Stimulated activated CD4-positive, alpha-beta T cell treated with anti-CD3 and anti-CD28 coated beads, Interleukin-1b, Interleukin-23, amount 100 ng/mL, for 24 hours (primary cell): ENCODE results near the gene DIAPH1.
A peak's percentile ranks its signal among the peaks of the same experiment; 100 is the strongest.

ENCODE experiments used
- DNase-seq, 4 experiments: peaks; one replicate each; pipeline ENCODE4 v3.0.0-alpha.2; 2020; ENCODE audit warnings: low read depth in 4 of 4, low spot score in 1 of 4

DIAPH1 gene

DNA sequence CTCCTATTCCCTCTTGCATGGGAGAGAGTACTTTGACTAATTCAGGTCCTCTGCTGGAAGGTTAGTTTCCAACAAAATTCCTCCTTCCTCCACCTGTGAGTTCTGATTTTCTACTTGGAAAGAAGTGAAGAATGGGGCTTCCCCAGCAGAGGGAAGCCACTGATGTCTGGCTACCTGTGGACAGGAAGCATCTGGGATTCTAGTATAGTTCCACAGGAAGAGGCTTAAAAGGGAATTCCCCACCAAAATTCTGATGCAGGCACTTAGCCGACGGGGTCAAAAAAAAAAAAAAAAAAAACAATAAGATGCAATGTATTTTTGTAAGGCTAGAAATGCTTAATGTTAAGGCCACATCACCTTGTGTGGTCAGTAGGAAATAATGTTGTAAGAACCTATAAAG is 96.5 kb downstream of the DIAPH1 start:
- no peak for DNase-seq

GRCh38 chr5:141521244-141521781 is 97.5 kb downstream of the DIAPH1 start:
- DNase-seq: no peak

DNA sequence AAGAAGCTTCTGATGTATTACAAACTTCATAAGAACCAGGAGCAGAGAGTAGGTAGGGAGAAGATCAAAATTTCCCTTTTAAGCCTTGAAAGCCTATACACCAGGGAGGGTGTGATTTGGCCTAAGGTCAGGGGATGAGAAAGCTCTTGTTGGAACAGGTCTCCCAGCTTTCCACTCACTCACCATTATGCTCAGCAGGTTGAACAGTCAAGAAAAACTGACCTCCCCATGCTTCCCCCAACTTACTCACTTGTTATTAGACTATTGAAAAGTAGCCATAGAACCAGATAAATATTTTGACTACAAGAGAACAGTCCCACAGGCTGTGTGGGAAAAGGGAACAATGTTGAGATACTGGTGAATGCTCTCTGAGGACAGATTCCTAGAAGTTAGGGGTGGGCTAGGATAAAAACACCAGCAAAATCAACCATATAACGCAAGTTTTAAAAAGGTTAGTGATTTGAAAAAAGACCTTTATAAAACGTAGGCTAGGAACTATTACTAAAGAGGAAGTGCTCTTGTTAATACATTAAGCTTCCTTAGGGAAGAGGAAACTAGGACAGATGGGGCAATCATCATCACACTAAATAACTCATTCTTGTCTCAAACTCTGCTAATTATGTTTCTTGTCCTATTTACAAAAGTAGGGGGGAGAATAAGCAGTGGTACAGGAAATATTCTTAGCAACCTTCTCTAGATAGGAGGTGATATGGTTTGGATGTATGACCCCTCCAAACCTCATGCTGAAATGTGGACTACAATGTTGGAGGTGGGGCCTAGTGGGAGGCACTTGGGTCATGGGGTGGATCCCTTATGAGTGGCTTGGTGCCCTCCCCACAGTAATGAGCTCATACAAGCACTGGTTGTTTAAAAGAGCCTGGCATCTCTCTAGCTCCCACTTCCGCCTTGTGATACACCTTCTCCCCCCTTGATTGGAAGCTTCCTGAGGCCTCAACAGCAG is 98.9 kb downstream of the DIAPH1 start:
- no peak for DNase-seq

- DNase-seq: no peak
These were observed 100.2 kb downstream of the DIAPH1 start for GRCh38 chr5:141518618-141519015.

DNA sequence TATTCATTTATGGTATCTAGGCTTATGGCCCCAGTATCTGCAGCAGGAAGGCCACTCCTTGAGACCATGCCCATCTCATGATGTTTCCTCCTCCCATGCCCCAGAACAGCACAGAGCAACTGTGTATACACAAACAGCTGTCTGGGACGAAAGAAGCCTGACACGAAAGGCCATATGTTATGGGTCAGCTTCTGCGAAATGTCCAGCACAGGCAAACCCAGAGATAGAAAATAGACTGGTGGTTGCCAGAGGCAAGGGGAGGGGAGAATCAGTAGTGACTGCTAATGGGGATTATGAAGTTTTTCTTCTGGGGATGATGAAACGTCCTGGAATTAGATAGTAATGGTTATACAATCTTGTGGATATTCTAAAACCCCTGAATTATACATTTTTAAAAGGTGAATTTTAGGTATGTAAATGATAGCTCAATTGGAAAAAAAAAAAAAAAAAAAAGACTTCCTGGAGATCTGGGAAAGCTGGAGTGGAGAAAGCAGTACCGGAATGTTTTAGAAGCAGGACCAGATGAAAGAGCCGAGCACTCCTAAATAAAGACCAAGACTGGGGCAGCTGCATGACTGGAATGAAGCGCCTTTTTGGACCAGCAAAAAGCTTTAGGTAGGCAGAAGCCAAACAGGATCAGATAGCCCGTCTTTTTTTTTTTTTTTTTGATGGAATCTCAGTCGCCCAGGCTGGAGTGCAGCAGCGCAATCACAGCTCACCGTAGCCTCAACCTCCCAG is 100.8 kb downstream of the DIAPH1 start:
- no peak for DNase-seq

DNA sequence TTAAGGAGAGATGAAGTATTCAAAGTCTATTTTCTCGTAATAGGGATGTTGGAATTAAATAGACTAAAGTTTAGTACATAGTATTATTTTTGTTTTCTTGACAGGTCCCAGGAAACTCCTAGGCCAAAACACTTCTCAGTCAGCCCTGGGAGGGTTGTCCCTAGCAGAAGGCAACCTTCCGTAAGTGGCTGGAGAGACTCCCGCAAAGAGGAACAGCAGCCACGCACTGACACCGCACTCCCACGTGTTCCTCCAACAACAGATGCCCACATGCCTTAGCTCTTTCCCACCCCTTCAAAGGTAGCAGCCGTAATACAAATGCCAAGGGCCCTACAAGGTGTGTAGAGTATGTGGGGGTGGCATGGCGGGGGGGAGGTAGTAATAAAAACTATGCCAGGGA is 101.5 kb downstream of the DIAPH1 start:
- no peak for DNase-seq

- no peak for DNase-seq
These were observed 102.2 kb downstream of the DIAPH1 start for GRCh38 chr5:141516672-141517025.

DNA sequence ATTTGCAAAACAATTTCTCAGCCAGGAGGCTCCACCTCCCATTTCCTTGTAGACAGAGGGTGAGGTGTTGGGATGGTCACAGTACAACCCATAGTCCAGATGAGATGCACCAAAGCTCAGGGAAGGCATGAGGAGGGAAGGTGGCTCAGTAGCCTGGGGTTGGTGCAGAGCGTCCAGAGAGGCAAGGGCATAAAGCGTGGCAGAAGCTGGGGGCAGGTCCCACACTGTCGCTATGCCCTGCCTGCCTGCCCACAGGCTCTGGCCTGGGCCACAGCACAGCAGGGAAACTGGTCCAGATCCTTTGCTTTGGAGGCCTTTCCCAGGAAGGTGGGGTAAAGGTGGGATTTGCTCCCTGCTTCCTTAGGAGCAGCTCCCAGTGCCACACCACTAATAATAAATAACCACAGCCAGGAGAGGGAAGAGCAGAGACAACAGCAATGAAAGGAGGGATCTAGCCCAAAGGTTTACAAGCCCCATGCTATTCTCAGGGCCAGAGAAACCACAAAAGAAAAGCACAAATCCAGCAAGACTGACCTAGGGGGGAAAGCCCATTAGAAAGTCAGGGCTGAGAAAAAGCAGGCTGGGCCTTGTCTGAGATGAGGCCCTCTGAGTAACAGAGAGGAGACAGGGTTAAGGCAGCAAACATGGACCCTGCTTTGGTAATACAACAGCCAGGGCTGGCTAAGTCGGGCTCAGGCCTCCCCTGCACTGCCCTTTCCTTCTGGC is 102.7 kb downstream of the DIAPH1 start:
- no peak for DNase-seq

GRCh38 chr5:141515141-141515540 is 103.7 kb downstream of the DIAPH1 start:
- DNase-seq: no peak

DNA sequence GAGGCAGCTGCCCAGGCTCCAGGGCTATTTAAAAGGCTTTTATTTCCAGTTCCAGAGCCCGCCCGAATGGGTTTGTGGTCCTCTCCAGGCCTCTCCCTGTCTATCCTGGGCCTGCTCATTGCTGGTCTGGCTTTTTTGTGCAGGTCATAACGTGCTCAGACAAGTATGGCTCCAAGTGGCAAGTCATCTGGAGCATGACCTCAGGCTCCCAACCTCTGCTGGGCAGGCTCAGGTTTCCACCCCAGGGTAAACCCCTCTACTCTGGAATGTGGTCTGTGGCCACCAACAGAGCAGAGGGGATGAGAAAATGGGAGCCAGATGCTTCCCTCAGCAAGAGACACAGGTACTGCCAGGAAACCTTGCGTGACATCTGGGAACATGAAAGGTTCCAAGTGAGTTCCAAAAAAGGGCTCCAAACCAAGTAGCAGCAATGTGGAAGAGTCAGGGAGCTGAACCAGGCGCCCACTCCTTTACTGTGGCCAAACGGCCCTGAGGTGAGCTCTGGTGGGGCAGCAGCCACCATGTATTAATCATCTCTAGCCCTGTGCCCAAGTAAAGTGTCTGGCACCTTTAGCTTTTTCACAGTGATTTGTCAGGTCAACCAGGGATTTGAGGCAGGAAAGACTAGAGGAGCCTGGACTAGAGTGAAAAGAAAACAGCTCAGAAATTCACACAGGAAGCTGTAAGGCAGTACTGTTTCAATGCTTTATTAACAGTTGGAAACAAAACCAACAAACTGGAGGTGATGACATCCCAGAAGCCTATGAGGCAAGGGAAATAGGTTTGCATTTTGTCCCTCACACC is 104.3 kb downstream of the DIAPH1 start:
- no peak for DNase-seq

GRCh38 chr5:141513627-141514329 is 105.0 kb downstream of the DIAPH1 start:
- peak; percentile 21 to 65 (median 44) for DNase-seq

GRCh38 chr5:141512911-141513626 is 105.7 kb downstream of the DIAPH1 start:
- no peak for DNase-seq

DNA sequence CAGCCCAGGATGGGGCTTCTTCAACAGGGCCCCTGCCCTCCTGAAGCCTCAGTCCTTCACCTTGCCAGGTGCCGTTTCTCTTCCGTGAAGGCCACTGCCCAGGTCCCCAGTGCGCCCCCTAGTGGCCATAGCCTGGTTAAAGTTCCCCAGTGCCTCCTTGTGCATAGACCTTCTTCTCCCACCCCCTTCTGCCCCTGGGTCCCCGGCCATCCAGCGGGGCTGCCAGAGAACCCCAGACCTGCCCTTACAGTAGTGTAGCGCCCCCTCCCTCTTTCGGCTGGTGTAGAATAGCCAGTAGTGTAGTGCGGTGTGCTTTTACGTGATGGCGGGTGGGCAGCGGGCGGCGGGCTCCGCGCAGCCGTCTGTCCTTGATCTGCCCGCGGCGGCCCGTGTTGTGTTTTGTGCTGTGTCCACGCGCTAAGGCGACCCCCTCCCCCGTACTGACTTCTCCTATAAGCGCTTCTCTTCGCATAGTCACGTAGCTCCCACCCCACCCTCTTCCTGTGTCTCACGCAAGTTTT is 106.3 kb downstream of the DIAPH1 start:
- peak; percentile 69 to 81 (median 78) for DNase-seq

- DNase-seq: no peak
These were observed 107.0 kb downstream of the DIAPH1 start for GRCh38 chr5:141511771-141512325.

DNA sequence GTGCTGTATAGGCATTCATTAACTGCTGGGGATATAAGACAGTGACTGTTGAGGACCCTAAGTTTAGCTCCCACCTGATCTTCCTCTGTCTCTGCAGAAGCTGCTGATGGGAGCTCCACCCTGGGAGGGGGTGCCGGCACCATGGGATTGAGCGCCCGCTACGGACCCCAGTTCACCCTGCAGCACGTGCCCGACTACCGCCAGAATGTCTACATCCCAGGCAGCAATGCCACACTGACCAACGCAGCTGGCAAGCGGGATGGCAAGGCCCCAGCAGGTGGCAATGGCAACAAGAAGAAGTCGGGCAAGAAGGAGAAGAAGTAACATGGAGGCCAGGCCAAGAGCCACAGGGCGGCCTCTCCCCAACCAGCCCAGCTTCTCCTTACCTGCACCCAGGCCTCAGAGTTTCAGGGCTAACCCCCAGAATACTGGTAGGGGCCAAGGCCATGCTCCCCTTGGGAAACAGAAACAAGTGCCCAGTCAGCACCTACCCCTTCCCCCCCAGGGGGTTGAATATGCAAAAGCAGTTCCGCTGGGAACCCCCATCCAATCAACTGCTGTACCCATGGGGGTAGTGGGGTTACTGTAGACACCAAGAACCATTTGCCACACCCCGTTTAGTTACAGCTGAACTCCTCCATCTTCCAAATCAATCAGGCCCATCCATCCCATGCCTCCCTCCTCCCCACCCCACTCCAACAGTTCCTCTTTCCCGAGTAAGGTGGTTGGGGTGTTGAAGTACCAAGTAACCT is 107.8 kb downstream of the DIAPH1 start:
- no peak for DNase-seq

GRCh38 chr5:141510160-141510559 is 108.6 kb downstream of the DIAPH1 start:
- DNase-seq: no peak

DNA sequence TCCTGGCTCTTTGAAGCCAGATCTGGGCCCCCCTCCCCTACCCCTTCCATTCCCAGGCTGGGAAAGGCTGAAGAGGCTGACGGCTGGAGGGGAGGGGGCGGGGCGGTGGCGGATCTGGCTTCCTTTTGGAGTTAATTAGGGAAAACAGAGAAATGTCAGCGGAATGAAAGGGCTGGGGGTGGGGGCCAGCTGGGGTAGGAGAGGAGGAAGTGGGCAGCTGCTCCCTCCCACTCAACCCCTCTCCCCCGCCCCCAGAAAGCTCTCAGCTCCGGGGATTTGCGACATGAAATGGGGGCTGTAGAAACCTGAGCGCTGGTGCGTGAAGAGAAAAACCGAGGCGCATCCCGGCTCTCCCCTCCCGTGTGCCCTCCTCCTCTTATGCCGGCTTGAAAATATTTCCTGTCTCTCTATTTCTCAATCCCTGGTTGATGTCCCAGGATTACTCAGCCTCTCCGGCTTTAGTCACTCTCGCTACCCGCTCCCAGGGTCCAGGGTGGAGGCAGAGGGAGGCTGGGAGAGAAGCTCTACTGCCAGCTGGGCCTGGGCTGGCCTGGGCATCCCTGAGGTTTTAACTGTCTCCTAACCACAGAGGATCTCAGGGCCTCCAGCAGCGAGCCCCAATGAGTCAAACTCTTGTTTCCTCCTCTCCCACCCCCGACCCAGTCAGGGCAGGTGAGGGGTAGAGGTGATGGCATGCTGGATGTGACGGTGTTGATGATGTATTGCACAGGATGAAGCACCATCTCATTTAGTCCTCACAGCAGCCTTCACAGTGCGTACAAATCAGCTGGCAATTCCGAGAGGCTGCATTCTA is 109.8 kb downstream of the DIAPH1 start:
- no peak for DNase-seq
